GM23338 (cell line): ENCODE results near the gene ROCK2. TPM values are rescaled to one million over a fixed set of nuclear protein-coding genes. Genes with fewer than 3 reads are reported as not detected.

Source experiments
- ATAC-seq: fragments of 200-7000 bp; cut with Tn5 transposase; 3 replicates; pipeline ENCODE4 v1.9.1; 2020
- DNase-seq: peaks from one replicate; pipeline ENCODE4 v3.0.0-alpha.2; 2015; ENCODE audit warnings: low spot score
- H2AFZ ChIP-seq: fragments of 200-600 bp; sonication (generic); 2 replicates; pipeline ENCODE4 v1.8.0; 2016; ENCODE audit warnings: antibody characterized with exemption, mild to moderate bottlenecking, moderate library complexity
- H3F3A ChIP-seq: fragments of 200-600 bp; sonication (generic); replicated peaks from 2 replicates; pipeline ENCODE4 v1.8.0; 2017; ENCODE audit warnings: antibody characterized with exemption, mixed run types, low read depth
- H3K27ac ChIP-seq: fragments of 200-600 bp; sonication (generic); 2 replicates; pipeline ENCODE4 v1.6.1; 2016; ENCODE audit warnings: low read depth
- H3K27me3 ChIP-seq: fragments of 200-600 bp; sonication (generic); 2 replicates; pipeline ENCODE4 v1.8.0; 2016; ENCODE audit warnings: mild to moderate bottlenecking, mixed run types, moderate library complexity; ENCODE audit not compliant: insufficient read depth
- H3K36me3 ChIP-seq: fragments of 200-600 bp; sonication (generic); 2 replicates; pipeline ENCODE4 v1.8.0; 2016; ENCODE audit warnings: mild to moderate bottlenecking; ENCODE audit not compliant: insufficient read depth
- H3K4me1 ChIP-seq: fragments of 200-600 bp; sonication (generic); 2 replicates; pipeline ENCODE4 v1.8.0; 2016; ENCODE audit warnings: mild to moderate bottlenecking, moderate library complexity; ENCODE audit not compliant: insufficient read depth
- H3K4me2 ChIP-seq: fragments of 200-600 bp; sonication (generic); 2 replicates; pipeline ENCODE4 v1.7.1; 2017; ENCODE audit warnings: mixed run types
- H3K4me3 ChIP-seq: fragments of 200-600 bp; sonication (generic); 2 replicates; pipeline ENCODE4 v1.6.1; 2016; ENCODE audit warnings: mixed run types
- H3K79me2 ChIP-seq: fragments of 200-600 bp; sonication (generic); replicated peaks from 2 replicates; pipeline ENCODE4 v1.8.0; 2017; ENCODE audit warnings: mild to moderate bottlenecking; ENCODE audit not compliant: insufficient read depth
- H3K9me2 ChIP-seq: fragments of 200-600 bp; sonication (generic); 2 replicates; pipeline ENCODE4 v1.8.0; 2017; ENCODE audit not compliant: insufficient read depth
- H4K20me1 ChIP-seq: fragments of 200-600 bp; sonication (generic); replicated peaks from 2 replicates; pipeline ENCODE4 v1.8.0; 2017; ENCODE audit warnings: mild to moderate bottlenecking; ENCODE audit not compliant: insufficient read depth
- H3K27ac Mint-ChIP-seq: 2 replicates; pipeline ENCODE4 v1.8.0; 2020; ENCODE audit warnings: inconsistent platforms, mild to moderate bottlenecking, moderate library complexity, mixed read lengths
- H3K27me3 Mint-ChIP-seq: 3 replicates; pipeline ENCODE4 v1.8.0; 2022; ENCODE audit warnings: low read depth, mild to moderate bottlenecking, moderate library complexity, mixed read lengths, inconsistent platforms; ENCODE audit not compliant: insufficient read depth, poor library complexity
- H3K36me3 Mint-ChIP-seq: 3 replicates; pipeline ENCODE4 v1.8.0; 2021; ENCODE audit warnings: low read depth, mild to moderate bottlenecking, inconsistent platforms, moderate library complexity, mixed read lengths
- H3K4me1 Mint-ChIP-seq: 3 replicates; pipeline ENCODE4 v1.8.0; 2020; ENCODE audit warnings: mild to moderate bottlenecking, inconsistent platforms, mixed read lengths
- H3K4me3 Mint-ChIP-seq: 3 replicates; pipeline ENCODE4 v1.8.0; 2021; ENCODE audit warnings: moderate library complexity, mild to moderate bottlenecking, inconsistent platforms, mixed read lengths
- H3K9me3 Mint-ChIP-seq: 3 replicates; pipeline ENCODE4 v1.8.0; 2020; ENCODE audit warnings: moderate library complexity, mild to moderate bottlenecking, inconsistent platforms, mixed read lengths
- CREB1 ChIP-seq: fragments of 250-450 bp; sonication (Bioruptor Pico); IDR thresholded peaks from 2 replicates; pipeline ENCODE4 v1.5.0; 2020; ENCODE audit warnings: low read depth, mild to moderate bottlenecking, moderate library complexity
- EZH2 ChIP-seq: fragments of 200-600 bp; sonication (generic); IDR thresholded peaks from one replicate; pipeline ENCODE4 v1.8.0; 2017; ENCODE audit warnings: antibody characterized with exemption, mild to moderate bottlenecking, low read depth; ENCODE audit not compliant: unreplicated experiment
- EZH2phosphoT487 ChIP-seq: fragments of 200-600 bp; sonication (generic); IDR thresholded peaks from one replicate; pipeline ENCODE4 v1.8.1; 2018; ENCODE audit warnings: antibody characterized with exemption; ENCODE audit not compliant: unreplicated experiment
- JUNB ChIP-seq: IDR thresholded peaks from one replicate; pipeline ENCODE4 v1.6.1; 2016; ENCODE audit warnings: antibody characterized with exemption; ENCODE audit not compliant: unreplicated experiment
- NANOG ChIP-seq: IDR thresholded peaks from 2 replicates; pipeline ENCODE4 v1.6.1; 2016; ENCODE audit warnings: antibody characterized with exemption, borderline replicate concordance
- POLR2AphosphoS5 ChIP-seq: IDR thresholded peaks from 2 replicates; pipeline ENCODE4 v1.6.1; 2016; ENCODE audit warnings: antibody characterized with exemption, low read depth
- STAT1 ChIP-seq: IDR thresholded peaks from one replicate; pipeline ENCODE4 v1.6.1; 2016; ENCODE audit warnings: antibody characterized with exemption; ENCODE audit not compliant: unreplicated experiment
- ZNF114 ChIP-seq: fragments of 250-450 bp; sonication (Bioruptor Pico); IDR thresholded peaks from 2 replicates; pipeline ENCODE4 v1.5.0; 2020; ENCODE audit warnings: mild to moderate bottlenecking, moderate library complexity
- ZNF331 ChIP-seq: fragments of 250-450 bp; sonication (Bioruptor Pico); IDR thresholded peaks from 2 replicates; pipeline ENCODE4 v1.5.0; 2020; ENCODE audit warnings: low read depth, mild to moderate bottlenecking, moderate library complexity
- polyA plus RNA-seq: library from polyadenylated mRNA; unstranded; fragments of >200 nt; fragmentation: Nextera tagmentation; extraction: Ambion mirVana; gene quantifications from 2 replicates; pipeline ENCODE4 v1.2.1, GENCODE V29; 2016
- total RNA-seq: library from RNA; depleted of rRNA; stranded (reverse); fragments of >200 nt; shearing (Covaris generic); gene quantifications from 2 replicates; pipeline ENCODE4 v1.2.3, GENCODE V29; 2014
- TF ChIP-seq, protein P1 (sequence below): IDR thresholded peaks from one replicate; pipeline ENCODE4 v1.6.1; 2018; ENCODE audit warnings: antibody characterized with exemption; ENCODE audit not compliant: unreplicated experiment
- TF ChIP-seq, protein P2 (sequence below): IDR thresholded peaks from 2 replicates; pipeline ENCODE4 v1.6.1; 2016; ENCODE audit warnings: antibody characterized with exemption
- TF ChIP-seq, protein P3 (sequence below), 2 experiments: fragments of 200-600 bp in 1 of 2; sonication (generic) in 1 of 2; conservative IDR thresholded peaks; 2 replicates each; pipeline versions ENCODE4 v1.5.1 to v1.6.1; 2016 to 2017; ENCODE audit warnings: antibody characterized with exemption in 2 of 2, low read depth in 2 of 2, mild to moderate bottlenecking in 2 of 2, moderate library complexity in 1 of 2
- TF ChIP-seq, protein P4 (sequence below): fragments of 250-450 bp; sonication (Bioruptor Pico); IDR thresholded peaks from 2 replicates; pipeline ENCODE4 v1.5.0; 2020; ENCODE audit warnings: mild to moderate bottlenecking, moderate library complexity

The ROCK2 gene
- total and polyA plus RNA-seq, 2 experiments from 2014 or later, result 16.4 to 28.0 TPM

DNA sequence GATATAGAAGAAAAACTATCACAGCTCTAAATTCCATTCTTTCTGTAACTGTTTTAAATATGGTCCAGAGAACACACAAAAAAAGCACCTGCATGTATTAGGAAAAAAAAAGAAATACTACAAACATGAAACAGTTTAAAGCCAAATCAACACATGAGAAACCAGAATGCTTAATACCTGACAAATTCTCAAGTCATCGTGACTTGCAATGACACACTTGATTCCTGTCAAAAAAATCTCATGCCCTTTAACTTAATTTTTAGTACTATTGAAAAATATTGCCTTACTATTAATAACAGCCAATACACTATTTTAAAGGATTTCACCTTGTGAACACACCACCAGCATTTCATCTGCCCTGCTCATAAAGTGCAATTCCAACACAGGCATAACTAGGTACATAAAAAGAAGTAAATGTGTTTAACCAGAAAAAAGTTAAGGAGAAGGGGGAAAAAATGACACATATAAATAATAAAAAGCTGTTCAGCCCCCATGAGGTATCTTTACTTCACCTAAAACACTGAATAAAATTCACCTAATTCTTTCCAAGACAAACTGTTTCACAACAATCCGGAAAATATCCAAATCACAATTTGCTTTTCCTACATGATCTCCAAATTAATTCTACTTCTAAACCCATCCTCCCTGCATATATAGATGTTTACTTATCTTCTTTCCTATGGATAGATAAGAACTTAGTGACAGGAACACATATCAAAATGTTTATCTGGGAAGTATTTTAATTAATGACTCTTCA, 10.8 kb downstream of the ROCK2 start:
- TF ChIP-seq STAT1, result no peak
- no peak for TF ChIP-seq EZH2phosphoT487
- TF ChIP-seq, protein P1, sequence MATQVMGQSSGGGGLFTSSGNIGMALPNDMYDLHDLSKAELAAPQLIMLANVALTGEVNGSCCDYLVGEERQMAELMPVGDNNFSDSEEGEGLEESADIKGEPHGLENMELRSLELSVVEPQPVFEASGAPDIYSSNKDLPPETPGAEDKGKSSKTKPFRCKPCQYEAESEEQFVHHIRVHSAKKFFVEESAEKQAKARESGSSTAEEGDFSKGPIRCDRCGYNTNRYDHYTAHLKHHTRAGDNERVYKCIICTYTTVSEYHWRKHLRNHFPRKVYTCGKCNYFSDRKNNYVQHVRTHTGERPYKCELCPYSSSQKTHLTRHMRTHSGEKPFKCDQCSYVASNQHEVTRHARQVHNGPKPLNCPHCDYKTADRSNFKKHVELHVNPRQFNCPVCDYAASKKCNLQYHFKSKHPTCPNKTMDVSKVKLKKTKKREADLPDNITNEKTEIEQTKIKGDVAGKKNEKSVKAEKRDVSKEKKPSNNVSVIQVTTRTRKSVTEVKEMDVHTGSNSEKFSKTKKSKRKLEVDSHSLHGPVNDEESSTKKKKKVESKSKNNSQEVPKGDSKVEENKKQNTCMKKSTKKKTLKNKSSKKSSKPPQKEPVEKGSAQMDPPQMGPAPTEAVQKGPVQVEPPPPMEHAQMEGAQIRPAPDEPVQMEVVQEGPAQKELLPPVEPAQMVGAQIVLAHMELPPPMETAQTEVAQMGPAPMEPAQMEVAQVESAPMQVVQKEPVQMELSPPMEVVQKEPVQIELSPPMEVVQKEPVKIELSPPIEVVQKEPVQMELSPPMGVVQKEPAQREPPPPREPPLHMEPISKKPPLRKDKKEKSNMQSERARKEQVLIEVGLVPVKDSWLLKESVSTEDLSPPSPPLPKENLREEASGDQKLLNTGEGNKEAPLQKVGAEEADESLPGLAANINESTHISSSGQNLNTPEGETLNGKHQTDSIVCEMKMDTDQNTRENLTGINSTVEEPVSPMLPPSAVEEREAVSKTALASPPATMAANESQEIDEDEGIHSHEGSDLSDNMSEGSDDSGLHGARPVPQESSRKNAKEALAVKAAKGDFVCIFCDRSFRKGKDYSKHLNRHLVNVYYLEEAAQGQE, result no peak
- TF ChIP-seq CREB1 (CRISPR knock-in tag), result no peak
- TF ChIP-seq ZNF114 (CRISPR knock-in tag), result no peak
- no peak for TF ChIP-seq ZNF331
- no peak for TF ChIP-seq JUNB
- TF ChIP-seq NANOG, result no peak
- TF ChIP-seq, protein P2, sequence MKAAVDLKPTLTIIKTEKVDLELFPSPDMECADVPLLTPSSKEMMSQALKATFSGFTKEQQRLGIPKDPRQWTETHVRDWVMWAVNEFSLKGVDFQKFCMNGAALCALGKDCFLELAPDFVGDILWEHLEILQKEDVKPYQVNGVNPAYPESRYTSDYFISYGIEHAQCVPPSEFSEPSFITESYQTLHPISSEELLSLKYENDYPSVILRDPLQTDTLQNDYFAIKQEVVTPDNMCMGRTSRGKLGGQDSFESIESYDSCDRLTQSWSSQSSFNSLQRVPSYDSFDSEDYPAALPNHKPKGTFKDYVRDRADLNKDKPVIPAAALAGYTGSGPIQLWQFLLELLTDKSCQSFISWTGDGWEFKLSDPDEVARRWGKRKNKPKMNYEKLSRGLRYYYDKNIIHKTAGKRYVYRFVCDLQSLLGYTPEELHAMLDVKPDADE, result no peak
- no peak for TF ChIP-seq EZH2
- TF ChIP-seq, protein P3, sequence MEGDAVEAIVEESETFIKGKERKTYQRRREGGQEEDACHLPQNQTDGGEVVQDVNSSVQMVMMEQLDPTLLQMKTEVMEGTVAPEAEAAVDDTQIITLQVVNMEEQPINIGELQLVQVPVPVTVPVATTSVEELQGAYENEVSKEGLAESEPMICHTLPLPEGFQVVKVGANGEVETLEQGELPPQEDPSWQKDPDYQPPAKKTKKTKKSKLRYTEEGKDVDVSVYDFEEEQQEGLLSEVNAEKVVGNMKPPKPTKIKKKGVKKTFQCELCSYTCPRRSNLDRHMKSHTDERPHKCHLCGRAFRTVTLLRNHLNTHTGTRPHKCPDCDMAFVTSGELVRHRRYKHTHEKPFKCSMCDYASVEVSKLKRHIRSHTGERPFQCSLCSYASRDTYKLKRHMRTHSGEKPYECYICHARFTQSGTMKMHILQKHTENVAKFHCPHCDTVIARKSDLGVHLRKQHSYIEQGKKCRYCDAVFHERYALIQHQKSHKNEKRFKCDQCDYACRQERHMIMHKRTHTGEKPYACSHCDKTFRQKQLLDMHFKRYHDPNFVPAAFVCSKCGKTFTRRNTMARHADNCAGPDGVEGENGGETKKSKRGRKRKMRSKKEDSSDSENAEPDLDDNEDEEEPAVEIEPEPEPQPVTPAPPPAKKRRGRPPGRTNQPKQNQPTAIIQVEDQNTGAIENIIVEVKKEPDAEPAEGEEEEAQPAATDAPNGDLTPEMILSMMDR (conservative IDR thresholded peaks at IDR 0.05; ENCODE audit: low read depth in 2 of 2), result no peak
- TF ChIP-seq, protein P4, sequence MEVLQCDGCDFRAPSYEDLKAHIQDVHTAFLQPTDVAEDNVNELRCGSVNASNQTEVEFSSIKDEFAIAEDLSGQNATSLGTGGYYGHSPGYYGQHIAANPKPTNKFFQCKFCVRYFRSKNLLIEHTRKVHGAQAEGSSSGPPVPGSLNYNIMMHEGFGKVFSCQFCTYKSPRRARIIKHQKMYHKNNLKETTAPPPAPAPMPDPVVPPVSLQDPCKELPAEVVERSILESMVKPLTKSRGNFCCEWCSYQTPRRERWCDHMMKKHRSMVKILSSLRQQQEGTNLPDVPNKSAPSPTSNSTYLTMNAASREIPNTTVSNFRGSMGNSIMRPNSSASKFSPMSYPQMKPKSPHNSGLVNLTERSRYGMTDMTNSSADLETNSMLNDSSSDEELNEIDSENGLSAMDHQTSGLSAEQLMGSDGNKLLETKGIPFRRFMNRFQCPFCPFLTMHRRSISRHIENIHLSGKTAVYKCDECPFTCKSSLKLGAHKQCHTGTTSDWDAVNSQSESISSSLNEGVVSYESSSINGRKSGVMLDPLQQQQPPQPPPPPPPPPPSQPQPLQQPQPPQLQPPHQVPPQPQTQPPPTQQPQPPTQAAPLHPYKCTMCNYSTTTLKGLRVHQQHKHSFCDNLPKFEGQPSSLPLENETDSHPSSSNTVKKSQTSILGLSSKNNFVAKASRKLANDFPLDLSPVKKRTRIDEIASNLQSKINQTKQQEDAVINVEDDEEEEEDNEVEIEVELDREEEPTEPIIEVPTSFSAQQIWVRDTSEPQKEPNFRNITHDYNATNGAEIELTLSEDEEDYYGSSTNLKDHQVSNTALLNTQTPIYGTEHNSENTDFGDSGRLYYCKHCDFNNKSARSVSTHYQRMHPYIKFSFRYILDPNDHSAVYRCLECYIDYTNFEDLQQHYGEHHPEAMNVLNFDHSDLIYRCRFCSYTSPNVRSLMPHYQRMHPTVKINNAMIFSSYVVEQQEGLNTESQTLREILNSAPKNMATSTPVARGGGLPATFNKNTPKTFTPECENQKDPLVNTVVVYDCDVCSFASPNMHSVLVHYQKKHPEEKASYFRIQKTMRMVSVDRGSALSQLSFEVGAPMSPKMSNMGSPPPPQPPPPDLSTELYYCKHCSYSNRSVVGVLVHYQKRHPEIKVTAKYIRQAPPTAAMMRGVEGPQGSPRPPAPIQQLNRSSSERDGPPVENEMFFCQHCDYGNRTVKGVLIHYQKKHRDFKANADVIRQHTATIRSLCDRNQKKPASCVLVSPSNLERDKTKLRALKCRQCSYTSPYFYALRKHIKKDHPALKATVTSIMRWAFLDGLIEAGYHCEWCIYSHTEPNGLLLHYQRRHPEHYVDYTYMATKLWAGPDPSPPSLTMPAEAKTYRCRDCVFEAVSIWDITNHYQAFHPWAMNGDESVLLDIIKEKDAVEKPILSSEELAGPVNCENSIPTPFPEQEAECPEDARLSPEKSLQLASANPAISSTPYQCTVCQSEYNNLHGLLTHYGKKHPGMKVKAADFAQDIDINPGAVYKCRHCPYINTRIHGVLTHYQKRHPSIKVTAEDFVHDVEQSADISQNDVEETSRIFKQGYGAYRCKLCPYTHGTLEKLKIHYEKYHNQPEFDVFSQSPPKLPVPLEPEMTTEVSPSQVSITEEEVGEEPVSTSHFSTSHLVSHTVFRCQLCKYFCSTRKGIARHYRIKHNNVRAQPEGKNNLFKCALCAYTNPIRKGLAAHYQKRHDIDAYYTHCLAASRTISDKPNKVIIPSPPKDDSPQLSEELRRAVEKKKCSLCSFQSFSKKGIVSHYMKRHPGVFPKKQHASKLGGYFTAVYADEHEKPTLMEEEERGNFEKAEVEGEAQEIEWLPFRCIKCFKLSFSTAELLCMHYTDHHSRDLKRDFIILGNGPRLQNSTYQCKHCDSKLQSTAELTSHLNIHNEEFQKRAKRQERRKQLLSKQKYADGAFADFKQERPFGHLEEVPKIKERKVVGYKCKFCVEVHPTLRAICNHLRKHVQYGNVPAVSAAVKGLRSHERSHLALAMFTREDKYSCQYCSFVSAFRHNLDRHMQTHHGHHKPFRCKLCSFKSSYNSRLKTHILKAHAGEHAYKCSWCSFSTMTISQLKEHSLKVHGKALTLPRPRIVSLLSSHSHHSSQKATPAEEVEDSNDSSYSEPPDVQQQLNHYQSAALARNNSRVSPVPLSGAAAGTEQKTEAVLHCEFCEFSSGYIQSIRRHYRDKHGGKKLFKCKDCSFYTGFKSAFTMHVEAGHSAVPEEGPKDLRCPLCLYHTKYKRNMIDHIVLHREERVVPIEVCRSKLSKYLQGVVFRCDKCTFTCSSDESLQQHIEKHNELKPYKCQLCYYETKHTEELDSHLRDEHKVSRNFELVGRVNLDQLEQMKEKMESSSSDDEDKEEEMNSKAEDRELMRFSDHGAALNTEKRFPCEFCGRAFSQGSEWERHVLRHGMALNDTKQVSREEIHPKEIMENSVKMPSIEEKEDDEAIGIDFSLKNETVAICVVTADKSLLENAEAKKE (CRISPR knock-in tag), result no peak
- TF ChIP-seq POLR2AphosphoS5, result no peak
- Mint-ChIP-seq H3K27ac (no peak overlapping the region), H3K9me3 (peaks cover 12% of the 10 kb centered on the region; the same call in 2 of the 3 replicates), H3K27me3 (no peaks in the 10 kb centered on the region), H3K4me3 (no peak overlapping the region), H3K36me3 (peaks cover 7% of the 10 kb centered on the region; the same call in 2 of the 3 replicates), H3K4me1 (no peaks in the 10 kb centered on the region)
- no peaks in the 10 kb centered on the region for H3F3A ChIP-seq
- peaks cover 26% of the 10 kb centered on the region; the same call in 1 of the 2 replicates for H4K20me1 ChIP-seq
- H3K4me2 ChIP-seq, result no peak overlapping the region
- no peaks in the 10 kb centered on the region for H3K27me3 ChIP-seq
- H3K27ac ChIP-seq, result no peak overlapping the region
- no peak overlapping the region for H2AFZ ChIP-seq
- ATAC-seq (no peak), DNase-seq (no peak)
- no peaks in the 10 kb centered on the region for H3K4me1 ChIP-seq
- no peak overlapping the region for H3K4me3 ChIP-seq
- peaks cover 97% of the 10 kb centered on the region for H3K79me2 ChIP-seq
- no peaks in the 10 kb centered on the region for H3K36me3 ChIP-seq
- no peaks in the 10 kb centered on the region for H3K9me2 ChIP-seq
